Endothelial cell of umbilical vein (primary cell): ENCODE results near the gene LAMB1.

Source experiments
- EZH2 ChIP-seq: IDR thresholded peaks from 2 replicates; pipeline ENCODE4 v1.6.1; 2012; ENCODE audit warnings: borderline replicate concordance, low read depth, mild to moderate bottlenecking, moderate library complexity, low read length, inconsistent platforms; ENCODE audit not compliant: severe bottlenecking
- MYC ChIP-seq: IDR thresholded peaks from one replicate; pipeline ENCODE4 v1.6.1; 2011; ENCODE audit warnings: mild to moderate bottlenecking, low read depth, low read length
- POLR2A ChIP-seq: IDR thresholded peaks from 2 replicates; pipeline ENCODE4 v1.6.1; 2012; ENCODE audit warnings: low read depth, mild to moderate bottlenecking, control low read depth, low read length
- POLR2AphosphoS5 ChIP-seq: IDR thresholded peaks from 2 replicates; pipeline ENCODE4 v1.6.1; 2012; ENCODE audit warnings: low read depth, mild to moderate bottlenecking, control low read depth, low read length, moderate library complexity; ENCODE audit not compliant: insufficient read depth
- TF ChIP-seq, protein P1 (sequence below), 2 donors: IDR thresholded peaks; 1 replicate in 1 of 2; 2 replicates in 1 of 2; pipeline ENCODE4 v1.5.1; 2011; ENCODE audit warnings: low read length in 2 of 2, mild to moderate bottlenecking in 2 of 2, moderate library complexity in 2 of 2, control low read depth in 1 of 2, inconsistent platforms in 1 of 2, low read depth in 1 of 2; ENCODE audit not compliant: insufficient read depth in 1 of 2; ENCODE audit errors: extremely low read depth in 1 of 2
- TF ChIP-seq, protein P2 (sequence below): IDR thresholded peaks from 2 replicates; pipeline ENCODE4 v1.6.1; 2011; ENCODE audit not compliant: insufficient read depth, insufficient read length

DNA sequence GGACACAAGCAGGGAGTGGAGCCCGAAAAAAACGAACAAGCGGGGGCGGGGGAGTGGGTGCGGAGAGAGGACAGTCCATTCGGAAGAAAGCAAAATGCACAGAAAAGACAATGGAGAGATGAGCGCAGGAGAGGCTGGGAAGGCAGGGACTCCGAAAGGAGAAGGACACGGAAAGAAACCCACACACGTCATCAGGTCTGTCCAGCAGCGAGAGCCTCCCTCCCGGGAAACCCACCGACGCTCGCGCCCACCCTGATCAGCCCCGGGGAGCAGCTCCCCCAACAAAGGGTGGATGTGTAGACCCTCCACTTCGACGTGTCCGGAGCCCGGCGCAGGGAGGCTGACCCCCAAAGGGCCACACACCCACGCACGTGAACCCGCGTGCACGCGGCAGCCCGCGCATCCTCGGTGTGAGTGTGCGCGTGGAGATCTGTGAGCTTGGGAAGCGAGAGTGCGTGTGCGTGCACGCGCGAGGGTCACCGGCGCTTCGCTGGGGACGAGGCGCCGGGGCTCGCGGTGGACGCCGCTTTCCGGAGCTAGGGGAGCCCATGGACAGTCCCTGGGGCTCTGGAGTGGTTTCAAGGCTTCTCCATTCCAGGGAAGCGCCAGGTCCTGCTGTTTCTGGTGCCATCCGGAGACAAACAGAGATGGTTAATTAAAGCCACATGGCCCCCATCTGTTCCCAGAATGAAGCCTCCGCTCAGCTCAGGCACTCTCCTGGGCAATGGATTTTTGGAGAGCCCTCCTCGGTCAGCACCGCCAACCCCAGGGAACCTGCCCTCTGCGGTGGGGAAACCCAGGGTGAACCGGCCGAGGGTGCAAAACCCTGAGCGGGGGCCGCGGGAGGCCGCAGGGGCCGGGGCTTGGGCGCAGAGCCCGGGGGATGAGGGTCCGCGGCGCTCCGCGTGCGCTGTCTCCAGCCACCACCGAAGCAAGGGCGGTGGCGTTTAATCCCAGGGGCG, 916 bp downstream of the LAMB1 start:
- TF ChIP-seq, protein P1, sequence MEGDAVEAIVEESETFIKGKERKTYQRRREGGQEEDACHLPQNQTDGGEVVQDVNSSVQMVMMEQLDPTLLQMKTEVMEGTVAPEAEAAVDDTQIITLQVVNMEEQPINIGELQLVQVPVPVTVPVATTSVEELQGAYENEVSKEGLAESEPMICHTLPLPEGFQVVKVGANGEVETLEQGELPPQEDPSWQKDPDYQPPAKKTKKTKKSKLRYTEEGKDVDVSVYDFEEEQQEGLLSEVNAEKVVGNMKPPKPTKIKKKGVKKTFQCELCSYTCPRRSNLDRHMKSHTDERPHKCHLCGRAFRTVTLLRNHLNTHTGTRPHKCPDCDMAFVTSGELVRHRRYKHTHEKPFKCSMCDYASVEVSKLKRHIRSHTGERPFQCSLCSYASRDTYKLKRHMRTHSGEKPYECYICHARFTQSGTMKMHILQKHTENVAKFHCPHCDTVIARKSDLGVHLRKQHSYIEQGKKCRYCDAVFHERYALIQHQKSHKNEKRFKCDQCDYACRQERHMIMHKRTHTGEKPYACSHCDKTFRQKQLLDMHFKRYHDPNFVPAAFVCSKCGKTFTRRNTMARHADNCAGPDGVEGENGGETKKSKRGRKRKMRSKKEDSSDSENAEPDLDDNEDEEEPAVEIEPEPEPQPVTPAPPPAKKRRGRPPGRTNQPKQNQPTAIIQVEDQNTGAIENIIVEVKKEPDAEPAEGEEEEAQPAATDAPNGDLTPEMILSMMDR (IDR thresholded peaks at IDR 0.05; ENCODE audit: extremely low read depth in 1 of 2, insufficient read depth in 1 of 2, low read depth in 1 of 2, low read length in 2 of 2), result no peak
- TF ChIP-seq POLR2A (no peak), POLR2AphosphoS5 (peak; percentile 53), EZH2 (no peak), MYC (no peak)
- TF ChIP-seq, protein P2, sequence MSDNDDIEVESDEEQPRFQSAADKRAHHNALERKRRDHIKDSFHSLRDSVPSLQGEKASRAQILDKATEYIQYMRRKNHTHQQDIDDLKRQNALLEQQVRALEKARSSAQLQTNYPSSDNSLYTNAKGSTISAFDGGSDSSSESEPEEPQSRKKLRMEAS, result no peak
